Smooth muscle cell (in vitro differentiated cells): Measurements from ENCODE around the gene DCDC1. TPM values are rescaled to one million over a fixed set of nuclear protein-coding genes. Genes with fewer than 3 reads are reported as not detected.

ENCODE experiments used
- DNase-seq: peaks from one replicate; lab custom pipeline; 2025; ENCODE audit not compliant: unreplicated experiment; lab: John Stamatoyannopoulos, UW
- H2AFZ ChIP-seq: fragments of 200-600 bp; sonication (generic); 2 replicates; pipeline ENCODE4 v1.6.0; 2016; ENCODE audit warnings: antibody characterized with exemption, low read depth, mild to moderate bottlenecking
- H3F3A ChIP-seq: fragments of 200-600 bp; sonication (generic); 2 replicates; pipeline ENCODE4 v1.6.0; 2017; ENCODE audit warnings: antibody characterized with exemption, low read depth
- H3K27ac ChIP-seq: fragments of 200-600 bp; sonication (generic); 2 replicates; pipeline ENCODE4 v1.5.1; 2016; ENCODE audit warnings: low read depth, mild to moderate bottlenecking
- H3K27me3 ChIP-seq: fragments of 200-600 bp; sonication (generic); 2 replicates; pipeline ENCODE4 v1.6.1; 2016; ENCODE audit warnings: low read depth, mild to moderate bottlenecking
- H3K36me3 ChIP-seq: fragments of 200-600 bp; sonication (generic); 2 replicates; pipeline ENCODE4 v1.5.1; 2016; ENCODE audit warnings: low read depth
- H3K4me1 ChIP-seq: fragments of 200-600 bp; sonication (generic); 2 replicates; pipeline ENCODE4 v1.5.1; 2016; ENCODE audit warnings: low read depth
- H3K4me2 ChIP-seq: fragments of 200-600 bp; sonication (generic); 2 replicates; pipeline ENCODE4 v1.6.0; 2016; ENCODE audit warnings: mild to moderate bottlenecking
- H3K4me3 ChIP-seq: fragments of 200-600 bp; sonication (generic); 2 replicates; pipeline ENCODE4 v1.5.1; 2016; ENCODE audit warnings: mild to moderate bottlenecking
- H3K79me2 ChIP-seq: fragments of 200-600 bp; sonication (generic); 2 replicates; pipeline ENCODE4 v1.6.0; 2016; ENCODE audit warnings: low read depth, mild to moderate bottlenecking
- H3K9ac ChIP-seq: fragments of 200-600 bp; sonication (generic); 2 replicates; pipeline ENCODE4 v1.6.0; 2016; ENCODE audit warnings: low read depth
- H3K9me3 ChIP-seq: fragments of 200-600 bp; sonication (generic); replicated peaks from 2 replicates; pipeline ENCODE4 v1.5.1; 2016; ENCODE audit warnings: low read depth
- H4K20me1 ChIP-seq: fragments of 200-600 bp; sonication (generic); 2 replicates; pipeline ENCODE4 v1.6.0; 2016; ENCODE audit warnings: low read depth
- CTCF ChIP-seq: fragments of 200-600 bp; sonication (generic); IDR thresholded peaks from 2 replicates; pipeline ENCODE4 v1.5.1; 2017; ENCODE audit warnings: borderline replicate concordance, mild to moderate bottlenecking, antibody characterized with exemption; ENCODE audit not compliant: insufficient read depth, poor library complexity, severe bottlenecking
- WGBS: methylation state at CpG from one replicate; pipeline ENCODE4 v1.1.7; 2016; ENCODE audit warnings: low lambda C conversion rate; 5-methylcytosine and 5-hydroxymethylcytosine counted together
- polyA plus RNA-seq: library from polyadenylated mRNA; unstranded; fragments of >200 nt; fragmentation: Nextera tagmentation; extraction: Ambion mirVana; gene quantifications from 2 replicates; pipeline ENCODE4 v1.2.1, GENCODE V29; 2016
- total RNA-seq: library from RNA; depleted of rRNA; stranded (reverse); fragments of >200 nt; gene quantifications from 2 replicates; pipeline ENCODE4 v1.2.3, GENCODE V29; 2014

The DCDC1 gene
- total and polyA plus RNA-seq, 2 experiments from 2014 or later: 0.39 to 0.45 TPM

GRCh38 chr11:31005202-31005601 lies 364.3 kb downstream of the DCDC1 start:
- no peaks in the 10 kb centered on the region for H3K9me3 ChIP-seq
- DNase-seq: no peak

GRCh38 chr11:31001427-31001826 lies 368.1 kb downstream of the DCDC1 start:
- H4K20me1 ChIP-seq: no peaks in the 10 kb centered on the region
- no peaks in the 10 kb centered on the region for H3K27me3 ChIP-seq
- no peak overlapping the region for H2AFZ ChIP-seq
- H3K79me2 ChIP-seq: no peaks in the 10 kb centered on the region
- H3K4me2 ChIP-seq: no peak overlapping the region
- no peaks in the 10 kb centered on the region for H3K9me3 ChIP-seq
- H3K36me3 ChIP-seq: no peaks in the 10 kb centered on the region
- no peak overlapping the region for H3K4me3 ChIP-seq
- H3F3A ChIP-seq: no peaks in the 10 kb centered on the region
- WGBS: 81% methylated on average over 3 of the region's 3 CpGs
- H3K27ac ChIP-seq: no peak overlapping the region
- DNase-seq: no peak
- H3K9ac ChIP-seq: no peak overlapping the region
- TF ChIP-seq CTCF: no peak
- no peaks in the 10 kb centered on the region for H3K4me1 ChIP-seq

More at GRCh38 chr11:31005202-31005601, 364.3 kb downstream of the DCDC1 start:
- no peak for TF ChIP-seq CTCF
- H3K27me3 ChIP-seq: no peaks in the 10 kb centered on the region
- H3K79me2 ChIP-seq: no peaks in the 10 kb centered on the region
- no peaks in the 10 kb centered on the region for H3K4me1 ChIP-seq
- no peaks in the 10 kb centered on the region for H3F3A ChIP-seq
- no peaks in the 10 kb centered on the region for H4K20me1 ChIP-seq
- no peaks in the 10 kb centered on the region for H3K36me3 ChIP-seq
- H3K27ac ChIP-seq: no peak overlapping the region
- H3K4me3 ChIP-seq: no peak overlapping the region
- no peak overlapping the region for H2AFZ ChIP-seq
- no peak overlapping the region for H3K9ac ChIP-seq
- WGBS: 88% methylated on average over 1 of the region's 1 CpG
- H3K4me2 ChIP-seq: no peak overlapping the region

- no peak overlapping the region for H3K4me2 ChIP-seq
- H3K79me2 ChIP-seq: no peaks in the 10 kb centered on the region
- DNase-seq: no peak
- no peak overlapping the region for H3K4me3 ChIP-seq
- H3K9ac ChIP-seq: no peak overlapping the region
- no peak for TF ChIP-seq CTCF
- H3K27me3 ChIP-seq: no peaks in the 10 kb centered on the region
- no peaks in the 10 kb centered on the region for H4K20me1 ChIP-seq
- no peak overlapping the region for H3K27ac ChIP-seq
- no peak overlapping the region for H2AFZ ChIP-seq
- no peaks in the 10 kb centered on the region for H3F3A ChIP-seq
- no peaks in the 10 kb centered on the region for H3K9me3 ChIP-seq
- no peaks in the 10 kb centered on the region for H3K36me3 ChIP-seq
- H3K4me1 ChIP-seq: no peaks in the 10 kb centered on the region
These were observed 369.2 kb downstream of the DCDC1 start for GRCh38 chr11:31000381-31000780.

DNA sequence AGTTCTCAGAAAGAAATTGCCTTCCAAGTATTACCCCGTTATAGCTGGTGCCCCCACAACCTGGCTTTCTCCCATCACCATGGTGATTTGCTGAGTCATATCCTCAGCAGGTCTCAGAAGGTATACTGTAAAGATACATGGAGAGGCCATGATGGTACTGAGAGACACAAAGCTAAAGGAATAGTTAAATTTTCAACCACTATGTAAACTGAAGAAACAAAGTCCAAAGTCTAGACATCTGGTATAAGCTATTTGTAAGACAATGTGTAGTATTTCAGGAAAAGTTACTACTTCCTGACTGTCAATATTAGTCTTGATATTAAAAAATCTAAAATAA lies 377.1 kb downstream of the DCDC1 start:
- no peak overlapping the region for H3K27ac ChIP-seq
- no peak overlapping the region for H3K4me3 ChIP-seq
- DNase-seq: no peak
- H2AFZ ChIP-seq: no peak overlapping the region
- H4K20me1 ChIP-seq: no peaks in the 10 kb centered on the region
- H3K9ac ChIP-seq: no peak overlapping the region
- H3K27me3 ChIP-seq: no peaks in the 10 kb centered on the region
- H3F3A ChIP-seq: no peaks in the 10 kb centered on the region
- no peak for TF ChIP-seq CTCF
- no peak overlapping the region for H3K4me2 ChIP-seq
- WGBS: 39% methylated on average over 1 of the region's 1 CpG
- no peaks in the 10 kb centered on the region for H3K4me1 ChIP-seq
- no peaks in the 10 kb centered on the region for H3K36me3 ChIP-seq
- no peaks in the 10 kb centered on the region for H3K79me2 ChIP-seq
- no peaks in the 10 kb centered on the region for H3K9me3 ChIP-seq
